ENCODE measurements around the gene COL20A1. TPM values are rescaled to one million over a fixed set of nuclear protein-coding genes. Genes with fewer than 3 reads are reported as not detected.

The COL20A1 gene
- total RNA-seq, 1 experiment from 2014 or later, result 2.3 TPM

GRCh38 chr20:63249891-63250290, 43.1 kb upstream of the COL20A1 start:
- H3K9me3 ChIP-seq (ENCODE audit: control insufficient read depth, low read depth, low read length), result no peaks in the 10 kb centered on the region
- no peak overlapping the region for H2BK5ac ChIP-seq (ENCODE audit: insufficient read length, low read length)
- H4K5ac ChIP-seq (ENCODE audit: insufficient read length, low read depth, low read length), result no peak overlapping the region
- H3K27ac Mint-ChIP-seq, result no peak overlapping the region
- H3K4me1 ChIP-seq (ENCODE audit: insufficient read depth, low read length), result no peaks in the 10 kb centered on the region
- no peak overlapping the region for H3K4me2 ChIP-seq (ENCODE audit: insufficient read depth, insufficient read length, low read length)
- H4K8ac ChIP-seq (replicated peaks; ENCODE audit: insufficient read length, low read depth, low read length), result no peak overlapping the region
- H4K20me1 ChIP-seq (ENCODE audit: control insufficient read depth, insufficient read depth, insufficient read length), result no peaks in the 10 kb centered on the region
- no peak overlapping the region for H2BK12ac ChIP-seq (ENCODE audit: insufficient read length, low read depth, low read length)
- no CpG with 5 or more reads among the region's 15 CpGs for WGBS (ENCODE audit: extremely low coverage, insufficient read length, low lambda C conversion rate)
- no peak overlapping the region for H2BK120ac ChIP-seq (ENCODE audit: low read depth, low read length, poor library complexity, severe bottlenecking)
- no peak overlapping the region for H2BK20ac ChIP-seq (ENCODE audit: low read depth, low read length, poor library complexity, severe bottlenecking)
- H3K27me3 ChIP-seq (ENCODE audit: insufficient read depth, low read length), result peaks cover 4% of the 10 kb centered on the region; the same call in 1 of the 2 replicates
- no peak overlapping the region for H3K18ac ChIP-seq (ENCODE audit: insufficient read length, low read depth, low read length)
- no peak overlapping the region for H3K4ac ChIP-seq (ENCODE audit: low read depth, low read length)
- peaks cover 12% of the 10 kb centered on the region for H3K23me2 ChIP-seq (ENCODE audit: insufficient read length, low read depth, low read length, poor library complexity, severe bottlenecking)
- H3K36me3 Mint-ChIP-seq (ENCODE audit: insufficient read depth in 1 of 3, low read depth in 3 of 3), result peaks cover 0 to 4% (median 0%) of the 10 kb centered on the region in 3 experiments; a peak in 2 of 7 replicates
- no peak overlapping the region for H3K4me3 Mint-ChIP-seq
- H3K27ac ChIP-seq (ENCODE audit: insufficient read length, low read depth, low read length), result no peak overlapping the region
- TF ChIP-seq, protein P1, sequence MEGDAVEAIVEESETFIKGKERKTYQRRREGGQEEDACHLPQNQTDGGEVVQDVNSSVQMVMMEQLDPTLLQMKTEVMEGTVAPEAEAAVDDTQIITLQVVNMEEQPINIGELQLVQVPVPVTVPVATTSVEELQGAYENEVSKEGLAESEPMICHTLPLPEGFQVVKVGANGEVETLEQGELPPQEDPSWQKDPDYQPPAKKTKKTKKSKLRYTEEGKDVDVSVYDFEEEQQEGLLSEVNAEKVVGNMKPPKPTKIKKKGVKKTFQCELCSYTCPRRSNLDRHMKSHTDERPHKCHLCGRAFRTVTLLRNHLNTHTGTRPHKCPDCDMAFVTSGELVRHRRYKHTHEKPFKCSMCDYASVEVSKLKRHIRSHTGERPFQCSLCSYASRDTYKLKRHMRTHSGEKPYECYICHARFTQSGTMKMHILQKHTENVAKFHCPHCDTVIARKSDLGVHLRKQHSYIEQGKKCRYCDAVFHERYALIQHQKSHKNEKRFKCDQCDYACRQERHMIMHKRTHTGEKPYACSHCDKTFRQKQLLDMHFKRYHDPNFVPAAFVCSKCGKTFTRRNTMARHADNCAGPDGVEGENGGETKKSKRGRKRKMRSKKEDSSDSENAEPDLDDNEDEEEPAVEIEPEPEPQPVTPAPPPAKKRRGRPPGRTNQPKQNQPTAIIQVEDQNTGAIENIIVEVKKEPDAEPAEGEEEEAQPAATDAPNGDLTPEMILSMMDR (conservative IDR thresholded peaks at IDR 0.05), result no peak
- no peak overlapping the region for H3K23ac ChIP-seq (ENCODE audit: insufficient read length, low read depth, low read length)
- no peak overlapping the region for H4K91ac ChIP-seq (ENCODE audit: insufficient read length, low read depth, low read length)
- no peaks in the 10 kb centered on the region for H3K79me2 ChIP-seq (ENCODE audit: insufficient read depth, low read length)
- no peak overlapping the region for H3T11ph ChIP-seq (ENCODE audit: low read length)
- H2AFZ ChIP-seq (ENCODE audit: low read length), result no peak overlapping the region
- no peak overlapping the region for H2BK15ac ChIP-seq (ENCODE audit: low read depth, low read length)
- peaks cover 37% of the 10 kb centered on the region for H3K27me3 Mint-ChIP-seq (ENCODE audit: low read depth)
- H3K4me1 Mint-ChIP-seq, result peaks cover 27 to 34% of the 10 kb centered on the region in 2 experiments
- H3K9ac ChIP-seq (ENCODE audit: extremely low read depth, insufficient read length, low read length), result no peak overlapping the region
- no peak overlapping the region for H3K56ac ChIP-seq (ENCODE audit: insufficient read length, low read depth, low read length)
- no peak overlapping the region for H2AK5ac ChIP-seq (ENCODE audit: insufficient read length, low read length)
- no peak for DNase-seq
- peaks cover 2 to 5% of the 10 kb centered on the region in 2 experiments; a peak in 2 of 5 replicates for H3K9me3 Mint-ChIP-seq
- H3K14ac ChIP-seq (ENCODE audit: insufficient read depth, low read length), result no peak overlapping the region
- no peaks in the 10 kb centered on the region for H3K79me1 ChIP-seq (ENCODE audit: insufficient read depth, low read depth, low read length, poor library complexity, severe bottlenecking)

Measured in H9 (cell line).